Suppressor macrophage treated with lipopolysaccharide for 1 hour (primary cell): ENCODE data around the gene VEGFC.

ENCODE experiments used
- DNase-seq, 3 donors: peaks; one replicate each; pipeline ENCODE4 v3.0.0-alpha.2; 2020 to 2022

VEGFC gene

GRCh38 chr4:176792326-176793059 lies at the start of gene VEGFC:
Gene VEGFC (minus strand): TSS chr4:176792922. CDS start chr4:176792311, 611 bp downstream.
- peak; percentile 34 to 73 (median 41) for DNase-seq

- DNase-seq, result peak; percentile 36 to 52 (median 47)
These were observed 49.0 kb upstream of the VEGFC start for GRCh38 chr4:176841711-176842112.

GRCh38 chr4:176840166-176840565 lies 47.4 kb upstream of the VEGFC start:
- DNase-seq, result peak in 2 of 3 donors; percentile 8 to 20

GRCh38 chr4:176839656-176840055 lies 46.9 kb upstream of the VEGFC start:
- DNase-seq, result no peak

- DNase-seq, result peak; percentile 47 to 68 (median 48)
These were observed 46.1 kb upstream of the VEGFC start for GRCh38 chr4:176838601-176839433.

- DNase-seq, result no peak
These were observed 44.6 kb upstream of the VEGFC start for GRCh38 chr4:176837169-176837895.

- DNase-seq, result no peak
These were observed 41.8 kb upstream of the VEGFC start for GRCh38 chr4:176834531-176834930.

GRCh38 chr4:176833400-176834175 lies 40.9 kb upstream of the VEGFC start:
- no peak for DNase-seq

- no peak for DNase-seq
These were observed 38.2 kb upstream of the VEGFC start for GRCh38 chr4:176830971-176831370.

- no peak for DNase-seq
These were observed 32.9 kb upstream of the VEGFC start for GRCh38 chr4:176825586-176825985.

- no peak for DNase-seq
These were observed 32.1 kb upstream of the VEGFC start for GRCh38 chr4:176824645-176825366.

- no peak for DNase-seq
These were observed 25.8 kb upstream of the VEGFC start for GRCh38 chr4:176818531-176818930.

- DNase-seq, result no peak
These were observed 24.5 kb upstream of the VEGFC start for GRCh38 chr4:176817204-176817603.

GRCh38 chr4:176814770-176815169 lies 22.0 kb upstream of the VEGFC start:
- no peak for DNase-seq

GRCh38 chr4:176810481-176811249 lies 17.9 kb upstream of the VEGFC start:
- DNase-seq, result no peak

- no peak for DNase-seq
These were observed 14.2 kb upstream of the VEGFC start for GRCh38 chr4:176806778-176807375.

- DNase-seq, result no peak
These were observed 12.4 kb upstream of the VEGFC start for GRCh38 chr4:176805155-176805554.

- no peak for DNase-seq
These were observed 8.3 kb upstream of the VEGFC start for GRCh38 chr4:176800891-176801534.

- no peak for DNase-seq
These were observed 6.9 kb upstream of the VEGFC start for GRCh38 chr4:176799653-176800052.

GRCh38 chr4:176798540-176798939 lies 5.8 kb upstream of the VEGFC start:
- no peak for DNase-seq
